OCI-LY7 (cell line): ENCODE data around the gene PGAM5. TPM values are rescaled to one million over a fixed set of nuclear protein-coding genes. Genes with fewer than 3 reads are reported as not detected.

Experiments used
- BruUV-seq: library from RNA; stranded (reverse); fragments of 400-500 nt; replicated peaks from 2 replicates; lab custom pipeline; 2021; lab: Mats Ljungman, UMichigan
- CTCF ChIA-PET: fragments of 300-600 bp; sonication (Branson Sonifier 250); formaldehyde crosslinking; loops from one replicate; lab custom pipeline; 2022; ENCODE audit warnings: antibody characterized with exemption; ENCODE audit not compliant: unreplicated experiment; lab: Charles Lee
- POLR2A ChIA-PET: fragments of 300-600 bp; sonication (Branson Sonifier 250); formaldehyde crosslinking; loops from one replicate; lab custom pipeline; 2022; ENCODE audit warnings: antibody characterized with exemption; lab: Charles Lee
- DNase-seq: peaks from one replicate; pipeline ENCODE4 v3.0.0-alpha.2; 2015; ENCODE audit warnings: low spot score
- H2AFZ ChIP-seq: fragments of 200-600 bp; sonication (generic), shearing (Covaris generic); 2 replicates; pipeline ENCODE4 v1.6.1; 2014; ENCODE audit warnings: mild to moderate bottlenecking, antibody characterized with exemption, low read length, moderate library complexity
- H3K27ac ChIP-seq: fragments of 200-600 bp; sonication (generic); 2 replicates; pipeline ENCODE4 v1.5.1; 2014; ENCODE audit warnings: mixed run types, low read depth, mild to moderate bottlenecking, moderate library complexity, low read length, inconsistent platforms; ENCODE audit not compliant: poor library complexity, severe bottlenecking
- H3K36me3 ChIP-seq: fragments of 200-600 bp; sonication (generic); 2 replicates; pipeline ENCODE4 v1.6.1; 2014; ENCODE audit warnings: mild to moderate bottlenecking, antibody characterized with exemption, low read length, moderate library complexity, mixed read lengths; ENCODE audit not compliant: insufficient read depth
- H3K4me1 ChIP-seq: fragments of 200-600 bp; sonication (generic); 2 replicates; pipeline ENCODE4 v1.5.1; 2014; ENCODE audit warnings: mild to moderate bottlenecking, low read length; ENCODE audit not compliant: insufficient read depth, poor library complexity, severe bottlenecking
- H3K4me2 ChIP-seq: fragments of 200-600 bp; sonication (generic); 2 replicates; pipeline ENCODE4 v1.6.1; 2014; ENCODE audit warnings: mild to moderate bottlenecking, low read length
- H3K4me3 ChIP-seq: fragments of 200-600 bp; sonication (generic); 2 replicates; pipeline ENCODE4 v1.5.1; 2014; ENCODE audit warnings: mild to moderate bottlenecking, low read depth, low read length; ENCODE audit not compliant: poor library complexity, severe bottlenecking
- H3K79me2 ChIP-seq: fragments of 200-600 bp; sonication (generic); 2 replicates; pipeline ENCODE4 v1.6.1; 2016; ENCODE audit warnings: low read depth, mild to moderate bottlenecking, low read length, moderate library complexity, mixed read lengths; ENCODE audit not compliant: insufficient read depth
- H3K9me2 ChIP-seq: fragments of 200-600 bp; sonication (generic); 2 replicates; pipeline ENCODE4 v1.6.1; 2016; ENCODE audit warnings: mild to moderate bottlenecking, low read length, mixed read lengths; ENCODE audit not compliant: insufficient read depth
- H3K9me3 ChIP-seq: fragments of 200-600 bp; sonication (generic); 2 replicates; pipeline ENCODE4 v1.6.1; 2014; ENCODE audit warnings: mild to moderate bottlenecking, mixed run types, low read length, mixed read lengths
- H4K20me1 ChIP-seq: fragments of 200-600 bp; sonication (generic); 2 replicates; pipeline ENCODE4 v1.6.1; 2014; ENCODE audit warnings: mild to moderate bottlenecking, antibody characterized with exemption, low read length, moderate library complexity, mixed read lengths; ENCODE audit not compliant: insufficient read depth
- EZH2phosphoT487 ChIP-seq: fragments of 200-600 bp; sonication (generic); IDR thresholded peaks from 2 replicates; pipeline ENCODE4 v1.6.1; 2018; ENCODE audit warnings: low read depth, borderline replicate concordance, mild to moderate bottlenecking, mixed run types, antibody characterized with exemption, low read length, moderate library complexity, mixed read lengths
- intact Hi-C: fragments of 100-400 bp; cut with micrococcal nuclease; formaldehyde crosslinking; loops from one replicate; pipeline ENCODE4 v1.10.0; 2022; ENCODE audit not compliant: unreplicated experiment
- total RNA-seq, 2 experiments: library from RNA; depleted of rRNA in 1 of 2; stranded (reverse); fragments of >200 nt in 1 of 2; shearing (Covaris generic) in 1 of 2; gene quantifications; 2 replicates each; pipeline ENCODE4 v1.2.3, GENCODE V29; 2014 to 2022
- TF ChIP-seq, protein P1 (sequence below): fragments of 200-600 bp; sonication (generic); conservative IDR thresholded peaks from 2 replicates; pipeline ENCODE4 v1.5.1; 2014; ENCODE audit warnings: mild to moderate bottlenecking, antibody characterized with exemption, low read length, moderate library complexity, mixed read lengths

PGAM5 gene
- total RNA-seq, 2 experiments from 2014 or later, result 95.6 to 97.2 TPM

DNA sequence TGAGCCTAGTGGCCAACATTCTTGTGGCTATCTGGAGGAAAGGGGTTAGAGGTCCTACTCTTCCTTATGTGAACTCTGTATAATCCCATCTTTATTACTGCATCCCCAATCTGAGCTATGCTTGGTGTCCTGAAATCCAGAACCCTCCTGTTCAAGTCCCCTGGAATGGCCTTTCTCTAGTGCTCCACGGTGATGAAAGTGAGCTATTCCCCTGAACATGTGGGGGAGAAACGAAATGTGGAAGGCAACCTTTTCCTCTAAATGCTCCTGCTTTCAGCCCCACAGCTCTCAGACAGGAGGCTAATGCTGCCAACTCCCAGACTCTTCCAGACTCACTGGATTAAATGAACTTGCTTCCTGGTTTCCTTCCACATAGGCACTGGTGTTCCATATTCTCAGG is 2.5 kb upstream of the PGAM5 start:
- Histone ChIP-seq H2AFZ (no peak overlapping the region), H3K4me2 (no peak overlapping the region), H3K79me2 (peaks cover 36% of the 10 kb centered on the region), H3K36me3 (peaks cover 40% of the 10 kb centered on the region), H3K4me1 (peaks cover 11% of the 10 kb centered on the region), H4K20me1 (peaks cover 6% of the 10 kb centered on the region; the same call in 1 of the 2 replicates), H3K9me2 (no peaks in the 10 kb centered on the region), H3K4me3 (no peak overlapping the region), H3K27ac (peak overlapping the region; percentile 1), H3K9me3 (no peaks in the 10 kb centered on the region)
- CTCF ChIA-PET, result no interaction called here
- no peak for DNase-seq
- POLR2A ChIA-PET, result interaction anchor here (1.0 kb wide), 1 partner anchor 14 kb away, joined by 6 read pairs; no protein-coding TSS in a partner anchor
- intact Hi-C loops, result no loop called here
- BruUV-seq, result TSS peak; percentile 55
- TF ChIP-seq, protein P1, sequence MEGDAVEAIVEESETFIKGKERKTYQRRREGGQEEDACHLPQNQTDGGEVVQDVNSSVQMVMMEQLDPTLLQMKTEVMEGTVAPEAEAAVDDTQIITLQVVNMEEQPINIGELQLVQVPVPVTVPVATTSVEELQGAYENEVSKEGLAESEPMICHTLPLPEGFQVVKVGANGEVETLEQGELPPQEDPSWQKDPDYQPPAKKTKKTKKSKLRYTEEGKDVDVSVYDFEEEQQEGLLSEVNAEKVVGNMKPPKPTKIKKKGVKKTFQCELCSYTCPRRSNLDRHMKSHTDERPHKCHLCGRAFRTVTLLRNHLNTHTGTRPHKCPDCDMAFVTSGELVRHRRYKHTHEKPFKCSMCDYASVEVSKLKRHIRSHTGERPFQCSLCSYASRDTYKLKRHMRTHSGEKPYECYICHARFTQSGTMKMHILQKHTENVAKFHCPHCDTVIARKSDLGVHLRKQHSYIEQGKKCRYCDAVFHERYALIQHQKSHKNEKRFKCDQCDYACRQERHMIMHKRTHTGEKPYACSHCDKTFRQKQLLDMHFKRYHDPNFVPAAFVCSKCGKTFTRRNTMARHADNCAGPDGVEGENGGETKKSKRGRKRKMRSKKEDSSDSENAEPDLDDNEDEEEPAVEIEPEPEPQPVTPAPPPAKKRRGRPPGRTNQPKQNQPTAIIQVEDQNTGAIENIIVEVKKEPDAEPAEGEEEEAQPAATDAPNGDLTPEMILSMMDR, result no peak
- no peak for TF ChIP-seq EZH2phosphoT487

DNA sequence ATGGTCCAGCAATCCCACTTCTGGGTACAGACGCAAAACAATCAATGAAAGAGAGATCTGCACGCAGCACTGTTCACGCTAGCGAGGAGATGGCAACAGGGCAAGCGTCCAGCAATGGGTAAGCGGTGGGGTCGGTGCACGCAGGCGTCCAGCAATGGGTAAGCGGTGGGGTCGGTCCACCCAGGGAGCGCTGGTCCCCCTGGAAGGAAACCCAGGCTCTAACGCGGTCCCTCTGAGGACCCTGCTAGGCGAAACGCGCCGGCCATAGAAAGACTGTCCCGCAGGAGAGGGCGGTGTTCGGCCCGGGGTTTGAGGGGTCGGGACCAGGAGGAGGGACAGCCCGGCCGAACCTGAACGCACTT is 618 bp upstream of the PGAM5 start:
- Histone ChIP-seq H2AFZ (peak overlapping the region; percentile 59), H3K36me3 (peaks cover 44% of the 10 kb centered on the region), H3K9me2 (no peaks in the 10 kb centered on the region), H3K9me3 (no peaks in the 10 kb centered on the region), H3K79me2 (peaks cover 53% of the 10 kb centered on the region), H3K4me3 (peak overlapping the region; percentile 100), H3K27ac (peak overlapping the region; percentile 73), H3K4me2 (peak overlapping the region; percentile 98), H4K20me1 (peaks cover 9% of the 10 kb centered on the region; the same call in 1 of the 2 replicates), H3K4me1 (peaks cover 11% of the 10 kb centered on the region)
- intact Hi-C loops, result loop anchor here (2.0 kb wide), 2 partner anchors 23 to 61 kb away; partner anchors contain the start of genes POLE and PXMP2
- TF ChIP-seq EZH2phosphoT487, result no peak
- TF ChIP-seq, protein P1, result no peak
- CTCF ChIA-PET, result no interaction called here
- POLR2A ChIA-PET, result interaction anchor here (0.6 to 1.5 kb wide), 4 partner anchors 8 to 111 kb away, joined by 3 to 5 read pairs (median 4); no protein-coding TSS in a partner anchor
- TSS peak; percentile 87 for BruUV-seq
- no peak for DNase-seq
